HG02610 (cell line): Measurements from ENCODE around the gene DOCK4.
"Not testable (repeated sequence)": the region's sequence is repeated elsewhere in the genome, so short reads cannot be mapped to it uniquely, and the experiment has no call there.

ENCODE experiments used
- ATAC-seq: cut with Tn5 transposase; IDR thresholded peaks from one replicate; pipeline ENCODE4 v1.9.1; 2021; ENCODE audit warnings: mild to moderate bottlenecking, moderate library complexity; ENCODE audit not compliant: unreplicated experiment

The DOCK4 gene

GRCh38 chr7:111914291-111914690, 291.9 kb downstream of the DOCK4 start:
- no peak for ATAC-seq

DNA sequence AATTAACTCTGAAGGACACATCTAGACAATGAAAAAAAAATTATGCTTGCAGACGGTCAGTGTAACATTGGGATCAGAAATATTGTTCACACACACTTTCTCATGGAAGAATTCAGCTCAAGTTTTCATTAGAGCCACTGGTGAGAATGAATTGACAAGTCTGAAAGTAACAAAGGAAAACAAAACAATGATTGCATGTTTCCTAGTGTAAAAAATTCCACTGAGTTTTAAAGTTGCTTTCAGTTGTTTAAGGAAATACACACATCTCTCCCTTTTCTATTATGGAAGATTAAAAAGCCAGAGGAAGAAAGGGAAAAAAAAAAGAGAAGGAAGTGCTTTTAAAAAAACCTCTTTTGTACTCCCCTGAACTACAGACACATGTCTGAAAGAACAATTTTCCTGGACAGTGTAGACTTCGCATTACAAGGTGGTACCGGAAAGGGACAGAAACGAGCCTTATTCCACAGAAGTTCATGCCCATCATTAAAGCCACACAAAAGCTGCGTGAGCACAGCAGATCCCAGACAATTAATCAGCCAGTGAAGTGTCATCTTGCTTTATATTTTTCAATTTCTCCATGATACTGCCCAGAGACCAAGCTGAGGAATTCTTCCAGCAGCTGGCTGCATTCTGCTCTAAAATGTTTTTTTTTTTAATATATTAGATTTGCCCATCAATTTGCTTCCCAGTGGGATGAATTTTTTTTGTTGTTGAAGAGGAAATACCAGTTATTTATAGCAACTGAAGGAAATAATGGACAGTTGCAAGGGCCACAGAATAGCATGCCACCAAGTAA, 294.8 kb downstream of the DOCK4 start:
- no peak for ATAC-seq

DNA sequence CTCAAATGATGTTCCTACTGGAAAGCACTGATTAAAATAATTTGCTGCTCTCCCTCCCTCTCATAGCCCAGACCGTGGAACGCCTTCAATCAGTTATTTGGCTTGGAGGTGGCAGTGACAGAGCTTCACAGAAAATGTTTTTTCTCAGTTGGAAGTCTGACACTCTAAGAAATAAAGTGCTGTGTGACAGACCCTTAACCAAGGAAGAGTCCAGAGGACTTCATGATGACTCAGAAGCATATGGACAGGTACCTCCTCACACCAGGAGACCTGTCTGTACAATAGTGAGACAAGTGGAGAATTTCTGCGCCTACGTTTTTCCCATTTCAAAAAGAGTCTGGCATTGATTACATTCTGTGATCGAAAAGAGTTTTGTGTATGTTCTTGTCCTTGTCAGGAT, 295.5 kb downstream of the DOCK4 start:
- no peak for ATAC-seq

DNA sequence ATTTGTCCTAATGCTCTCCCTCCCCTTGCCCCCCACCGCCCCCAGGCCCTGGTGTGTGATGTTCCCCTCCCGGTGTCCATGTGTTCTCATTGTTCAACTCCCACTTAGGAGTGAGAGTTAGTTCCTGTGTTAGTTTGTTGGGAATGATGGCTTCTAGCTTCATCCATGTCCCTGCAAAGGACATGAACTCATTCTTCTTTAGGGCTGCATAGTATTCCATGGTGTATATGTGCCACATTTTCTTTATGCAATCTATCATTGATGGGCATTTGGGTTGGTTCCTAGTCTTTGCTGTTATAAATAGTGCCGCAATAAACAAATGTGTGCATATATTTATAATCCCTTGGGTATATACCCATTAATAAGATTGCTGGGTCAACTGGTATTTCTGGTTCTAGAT, 297.5 kb downstream of the DOCK4 start:
- not testable (repeated sequence) for ATAC-seq

- ATAC-seq = no peak
Observed at GRCh38 chr7:111903797-111904196, 302.4 kb downstream of the DOCK4 start.

GRCh38 chr7:111903016-111903415, 303.2 kb downstream of the DOCK4 start:
- ATAC-seq = no peak

- ATAC-seq = no peak
Observed at GRCh38 chr7:111900283-111900682, 305.9 kb downstream of the DOCK4 start.

DNA sequence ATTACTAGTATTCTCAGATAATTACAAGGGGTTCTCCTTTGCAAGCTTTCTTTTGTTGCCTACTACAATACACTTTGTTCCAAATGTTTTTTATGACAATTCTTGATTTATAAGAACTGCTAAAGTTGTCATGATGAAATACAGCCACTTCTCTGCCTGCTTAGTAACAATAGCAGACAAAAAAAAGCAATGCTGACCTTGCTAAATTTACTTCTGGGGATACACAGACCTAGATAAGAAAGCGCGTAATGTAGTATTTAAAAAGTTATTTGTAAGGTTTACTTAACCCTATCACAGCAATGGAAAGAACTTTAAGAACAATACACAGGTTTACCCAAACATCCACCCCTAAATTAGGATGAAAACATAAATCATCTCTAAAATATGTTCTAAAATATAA, 311.1 kb downstream of the DOCK4 start:
- no peak for ATAC-seq

DNA sequence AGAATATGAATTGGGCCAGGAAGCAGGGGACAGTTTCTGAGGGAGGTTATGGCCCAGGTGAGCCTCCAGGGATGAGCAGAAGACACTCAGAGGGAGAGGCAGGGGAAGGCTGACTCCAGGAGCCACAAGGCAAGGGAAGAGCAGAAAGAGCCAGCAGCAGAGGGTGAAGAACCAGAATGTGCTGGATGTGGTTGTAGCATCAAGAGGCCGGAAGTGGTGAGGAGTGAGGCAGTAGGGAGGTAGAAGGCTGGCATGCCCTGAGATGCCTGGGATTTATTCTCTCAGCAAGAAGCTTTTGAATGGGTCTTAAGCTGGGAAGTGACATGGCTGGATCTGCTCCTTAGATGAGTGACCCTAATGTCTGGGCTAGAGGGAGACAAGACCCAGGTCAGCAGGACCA, 311.7 kb downstream of the DOCK4 start:
- no peak for ATAC-seq

DNA sequence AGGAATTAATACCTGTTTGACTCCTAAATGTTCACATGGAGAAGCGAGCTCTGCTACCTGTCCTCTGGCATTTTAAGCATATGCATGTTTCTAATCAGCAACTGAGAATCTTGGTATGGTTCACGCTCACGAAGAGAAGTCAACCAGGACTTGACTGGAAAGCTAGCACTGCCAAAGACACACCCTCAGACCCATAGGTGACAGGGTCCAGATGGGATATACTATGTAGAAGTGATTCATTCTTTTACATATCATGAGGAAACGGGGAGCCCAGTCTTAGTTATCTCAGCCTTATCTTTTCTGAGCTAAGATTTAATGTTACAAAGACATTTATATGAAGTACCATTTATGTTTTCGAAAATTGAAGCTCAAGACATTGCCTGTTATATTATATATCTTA, 313.0 kb downstream of the DOCK4 start:
- ATAC-seq = no peak

- ATAC-seq = no peak
Observed at GRCh38 chr7:111892588-111892987, 313.6 kb downstream of the DOCK4 start.

- no peak for ATAC-seq
Observed at GRCh38 chr7:111887734-111888133, 318.5 kb downstream of the DOCK4 start.

GRCh38 chr7:111886233-111886632, 320.0 kb downstream of the DOCK4 start:
- ATAC-seq = no peak

- no peak for ATAC-seq
Observed at GRCh38 chr7:111883241-111883640, 323.0 kb downstream of the DOCK4 start.

DNA sequence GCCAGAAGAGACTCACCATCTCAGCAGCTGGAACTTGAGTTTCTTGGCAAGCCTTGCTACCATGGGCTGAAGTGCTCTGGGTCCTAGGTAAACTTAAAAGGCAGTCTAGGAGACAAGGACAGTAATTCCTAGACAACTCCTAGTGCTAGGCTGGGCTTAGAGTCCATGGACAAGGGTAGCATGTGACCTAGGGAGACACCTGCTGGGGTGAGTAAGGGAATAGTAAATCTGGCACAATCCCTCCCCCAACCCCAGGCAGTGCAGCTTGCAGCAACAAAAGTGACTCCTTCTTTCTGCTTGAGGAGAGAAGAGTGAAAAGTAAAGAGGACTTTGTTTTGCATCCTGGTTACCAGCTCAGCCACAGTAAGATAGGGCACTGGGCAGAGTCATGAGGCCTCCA, 327.4 kb downstream of the DOCK4 start:
- ATAC-seq = no peak

DNA sequence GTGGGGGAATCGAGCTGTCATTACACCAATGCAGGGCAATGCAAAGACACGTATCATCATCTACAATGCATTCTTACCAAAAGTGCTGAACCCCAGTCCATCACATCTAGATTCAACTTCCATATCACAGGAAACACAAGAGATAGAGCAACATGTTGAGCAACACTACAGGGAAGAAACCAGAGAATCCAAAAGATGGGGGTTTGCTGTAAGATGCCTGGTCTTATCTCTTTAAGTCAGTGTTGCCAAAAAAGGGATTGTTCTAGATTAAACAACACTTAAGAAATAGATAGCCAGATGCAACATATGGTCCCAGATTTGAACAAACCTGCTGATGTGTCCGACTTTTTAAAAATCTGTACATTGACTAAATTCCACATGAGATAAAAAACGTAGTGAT, 328.3 kb downstream of the DOCK4 start:
- no peak for ATAC-seq

GRCh38 chr7:111873963-111874690, 332.1 kb downstream of the DOCK4 start:
- ATAC-seq = no peak

GRCh38 chr7:111873326-111873646, 332.9 kb downstream of the DOCK4 start:
- no peak for ATAC-seq

DNA sequence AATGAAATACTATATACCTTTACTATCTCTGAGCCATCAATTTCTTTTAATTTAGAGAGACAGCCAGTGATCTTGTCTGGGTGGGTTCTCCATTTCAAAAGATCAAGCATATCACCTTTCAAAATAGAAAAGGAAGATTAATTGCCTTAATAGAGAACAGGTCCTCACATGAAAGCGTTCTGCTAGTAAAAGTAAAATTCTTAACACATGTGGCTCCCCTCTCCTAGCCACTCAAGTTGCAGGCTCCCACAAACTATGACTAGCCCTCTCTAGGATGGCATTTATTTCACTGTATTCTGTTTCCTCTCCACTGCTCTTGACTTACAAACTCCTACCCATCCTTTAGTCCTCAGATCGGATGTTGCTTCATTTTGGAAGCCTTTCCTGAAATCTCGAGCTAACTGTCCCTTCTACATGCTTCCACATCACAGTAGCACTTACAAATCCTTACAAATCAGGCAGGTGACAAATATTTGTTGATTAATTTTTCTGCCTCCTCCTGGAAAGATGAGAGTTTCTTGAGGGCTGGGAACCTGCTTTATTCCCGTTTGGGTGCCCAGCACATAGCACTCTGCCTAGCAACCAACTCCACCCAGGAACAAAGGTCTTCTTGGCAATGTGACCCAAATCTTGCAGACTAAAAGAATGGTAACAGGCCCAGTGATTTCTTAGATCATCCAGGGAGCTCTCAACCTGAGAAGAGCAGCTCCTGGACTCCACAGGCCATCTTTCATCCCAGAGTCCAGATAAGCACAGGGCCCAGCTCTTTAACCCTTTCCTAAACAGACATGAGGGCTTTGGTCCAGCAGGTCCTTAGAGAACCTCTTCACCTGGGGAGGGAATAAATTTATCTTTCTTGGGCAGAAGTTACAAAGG, 333.5 kb downstream of the DOCK4 start:
- ATAC-seq = no peak

DNA sequence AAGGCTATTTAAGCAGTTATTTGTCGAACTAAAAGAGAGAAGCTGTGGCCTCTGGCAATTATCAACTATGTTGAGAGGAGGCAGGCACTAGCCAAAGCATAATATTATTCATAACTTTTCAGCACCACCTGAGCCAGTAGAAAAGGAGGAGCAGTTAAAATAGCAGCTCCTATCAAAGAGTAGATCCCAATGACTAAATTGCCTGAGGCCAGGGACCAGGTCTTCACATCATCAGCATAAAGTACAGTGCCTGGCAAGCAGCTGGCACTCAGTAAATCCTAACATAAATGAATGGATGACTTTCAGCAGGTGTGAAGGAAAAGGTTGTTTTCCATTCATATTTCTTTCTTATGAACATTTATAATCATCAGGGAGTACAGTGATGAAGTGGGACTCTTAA, 334.9 kb downstream of the DOCK4 start:
- ATAC-seq = no peak

GRCh38 chr7:111869280-111869679, 336.9 kb downstream of the DOCK4 start:
- no peak for ATAC-seq
